Myocyte (in vitro differentiated cells): Measurements from ENCODE around the gene NR2C2. TPM values are rescaled to one million over a fixed set of nuclear protein-coding genes. Genes with fewer than 3 reads are reported as not detected.

Experiments
- total RNA-seq: library from RNA; depleted of rRNA; stranded (reverse); fragments of >200 nt; gene quantifications from 2 replicates; pipeline ENCODE4 v1.2.3, GENCODE V29; 2014

Gene NR2C2
- total RNA-seq, 1 donor from 2014 or later = 25.5 TPM

Other genes starting within 250 kb of the NR2C2 start
- gene FGD5, start 128.6 kb upstream of the NR2C2 start, total RNA-seq = not detected in 2 replicates
- 23.7 and 30.8 TPM in 2 replicates for gene MRPS25, start 117.7 kb downstream of the NR2C2 start, total RNA-seq
- 26.0 and 31.1 TPM in 2 replicates for gene RBSN, start 151.6 kb downstream of the NR2C2 start, total RNA-seq